GM10847 (cell line): ENCODE data around the gene CREM.

Experiments
- POLR2A ChIP-seq: IDR thresholded peaks from 2 replicates; pipeline ENCODE4 v1.6.1; 2011; ENCODE audit not compliant: insufficient read length; ENCODE audit errors: extremely low read depth

The CREM gene

GRCh38 chr10:35259769-35260397 lies 133.2 kb downstream of the CREM start:
- TF ChIP-seq POLR2A, result no peak

- TF ChIP-seq POLR2A, result no peak
Observed at GRCh38 chr10:35262436-35262835, 135.8 kb downstream of the CREM start.
